Placental pericyte (primary cell): ENCODE data around the gene RABL3. TPM values are rescaled to one million over a fixed set of nuclear protein-coding genes. Genes with fewer than 3 reads are reported as not detected.

Source experiments
- small RNA-seq: library from RNA; depleted of rRNA; stranded (forward); fragments of <200 nt; gene quantifications from one replicate; pipeline ENCODE3, GENCODE V24; 2012; ENCODE audit warnings: low replicate concordance
- total RNA-seq: library from RNA; depleted of rRNA; stranded (reverse); fragments of >200 nt; gene quantifications from 2 replicates; pipeline ENCODE4 v1.2.3, GENCODE V29; 2012

RABL3 gene, protein sequence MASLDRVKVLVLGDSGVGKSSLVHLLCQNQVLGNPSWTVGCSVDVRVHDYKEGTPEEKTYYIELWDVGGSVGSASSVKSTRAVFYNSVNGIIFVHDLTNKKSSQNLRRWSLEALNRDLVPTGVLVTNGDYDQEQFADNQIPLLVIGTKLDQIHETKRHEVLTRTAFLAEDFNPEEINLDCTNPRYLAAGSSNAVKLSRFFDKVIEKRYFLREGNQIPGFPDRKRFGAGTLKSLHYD
- 10.9 and 16.6 TPM in 2 replicates for total RNA-seq

DNA sequence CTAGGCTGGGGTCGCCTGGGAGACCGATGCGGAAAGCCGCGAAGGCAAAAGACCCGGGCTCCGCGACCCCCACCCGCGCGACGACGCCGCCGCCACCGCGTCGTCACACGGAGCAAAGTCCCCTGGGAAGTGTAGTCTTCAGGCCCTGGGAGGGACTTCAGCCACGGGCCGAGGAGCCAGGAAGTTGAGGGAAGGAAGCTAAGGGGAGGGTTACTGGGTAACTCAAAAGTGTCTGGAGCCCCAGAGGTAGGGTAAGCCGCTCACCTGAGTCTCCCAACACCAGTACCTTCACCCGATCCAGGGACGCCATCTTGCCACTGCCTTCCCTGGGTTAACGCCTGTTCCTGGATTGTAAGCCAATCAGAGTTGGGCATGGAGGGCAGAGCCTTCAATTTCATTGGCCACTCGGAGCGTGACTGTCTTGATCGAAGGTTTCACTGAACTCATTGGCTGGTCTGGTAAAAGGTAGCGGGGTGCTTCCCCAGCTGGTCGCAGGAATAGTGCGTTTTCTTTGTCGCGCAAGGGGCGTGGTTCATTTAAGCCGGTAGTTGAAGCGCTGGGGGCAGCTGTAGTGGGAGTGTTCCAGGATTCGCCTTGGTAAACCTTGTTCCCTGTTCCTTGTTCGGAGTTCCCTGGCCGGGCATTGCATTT is at the start of gene RABL3, which contains the start of gene GTF2E1:
RABL3 (minus strand) TSS at position 319 of the 651 bp plus-strand sequence; CDS start at position 310, 9 bp downstream.
GTF2E1 (plus strand) TSS at position 547 of the 651 bp plus-strand sequence. CDS start 7,809 bp downstream, outside the sequence.

GRCh38 chr3:120682095-120682681 is 60.1 kb downstream of the RABL3 start, which contains the start of gene HGD:
Gene HGD, minus strand, starts transcription at chr3:120682239. Its CDS starts 128 bp downstream, at chr3:120682111.

Small RNA genes lying within 50 kb of the gene (small RNA-seq; reads per million reads assigned to genes)
- gene MTCO1P29 (not detected), gene MTCO2P29 (not detected)

Other genes with a start within 250 kb of the RABL3 start
- gene NDUFB4, start 146.2 kb downstream of the RABL3 start, total RNA-seq = 26.9 and 40.5 TPM in 2 replicates
- 0.14 and 0.88 TPM in 2 replicates for gene HGD, start 60.3 kb downstream of the RABL3 start, total RNA-seq
- 17.5 and 37.2 TPM in 2 replicates for gene GTF2E1, start 228 bp upstream of the RABL3 start, total RNA-seq
- 0.14 TPM in 1 of 2 replicates, not detected in the other for gene STXBP5L, start 165.7 kb upstream of the RABL3 start, total RNA-seq